ENCODE results near the gene SORCS1.

The SORCS1 gene

DNA sequence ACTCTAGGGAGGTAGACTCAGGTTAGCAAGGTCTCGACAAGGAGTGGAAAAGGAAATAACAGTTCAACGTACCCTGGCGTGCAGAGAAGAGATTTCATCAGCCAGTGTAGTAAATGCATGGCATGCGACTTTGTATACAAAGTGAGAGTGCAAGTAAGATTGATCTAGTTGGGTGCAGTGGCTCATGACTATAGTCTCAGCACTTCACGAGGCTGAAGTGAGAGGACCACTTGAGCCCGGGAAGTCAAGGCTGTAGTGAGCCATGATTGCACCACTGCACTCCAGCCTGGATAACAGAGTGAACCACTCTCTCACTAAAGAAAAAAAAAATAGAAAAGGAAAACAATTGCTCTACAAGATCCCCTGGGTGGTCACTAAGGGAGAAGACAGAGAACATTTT lies 528.6 kb downstream of the SORCS1 start:
- TF ChIP-seq, protein P1, sequence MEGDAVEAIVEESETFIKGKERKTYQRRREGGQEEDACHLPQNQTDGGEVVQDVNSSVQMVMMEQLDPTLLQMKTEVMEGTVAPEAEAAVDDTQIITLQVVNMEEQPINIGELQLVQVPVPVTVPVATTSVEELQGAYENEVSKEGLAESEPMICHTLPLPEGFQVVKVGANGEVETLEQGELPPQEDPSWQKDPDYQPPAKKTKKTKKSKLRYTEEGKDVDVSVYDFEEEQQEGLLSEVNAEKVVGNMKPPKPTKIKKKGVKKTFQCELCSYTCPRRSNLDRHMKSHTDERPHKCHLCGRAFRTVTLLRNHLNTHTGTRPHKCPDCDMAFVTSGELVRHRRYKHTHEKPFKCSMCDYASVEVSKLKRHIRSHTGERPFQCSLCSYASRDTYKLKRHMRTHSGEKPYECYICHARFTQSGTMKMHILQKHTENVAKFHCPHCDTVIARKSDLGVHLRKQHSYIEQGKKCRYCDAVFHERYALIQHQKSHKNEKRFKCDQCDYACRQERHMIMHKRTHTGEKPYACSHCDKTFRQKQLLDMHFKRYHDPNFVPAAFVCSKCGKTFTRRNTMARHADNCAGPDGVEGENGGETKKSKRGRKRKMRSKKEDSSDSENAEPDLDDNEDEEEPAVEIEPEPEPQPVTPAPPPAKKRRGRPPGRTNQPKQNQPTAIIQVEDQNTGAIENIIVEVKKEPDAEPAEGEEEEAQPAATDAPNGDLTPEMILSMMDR (IDR thresholded peaks at IDR 0.05) = no peak
- H3K27me3 Mint-ChIP-seq (ENCODE audit: low read depth, poor library complexity) = peaks cover 3% of the 10 kb centered on the region
- no peaks in the 10 kb centered on the region for H3K4me1 Mint-ChIP-seq
- peaks cover 3% of the 10 kb centered on the region for H3K9me3 Mint-ChIP-seq
- H3K27ac Mint-ChIP-seq = no peak overlapping the region
- no peak overlapping the region for H3K4me3 Mint-ChIP-seq
- no peak for DNase-seq
- H3K36me3 Mint-ChIP-seq (ENCODE audit: low read depth) = no peaks in the 10 kb centered on the region

DNA sequence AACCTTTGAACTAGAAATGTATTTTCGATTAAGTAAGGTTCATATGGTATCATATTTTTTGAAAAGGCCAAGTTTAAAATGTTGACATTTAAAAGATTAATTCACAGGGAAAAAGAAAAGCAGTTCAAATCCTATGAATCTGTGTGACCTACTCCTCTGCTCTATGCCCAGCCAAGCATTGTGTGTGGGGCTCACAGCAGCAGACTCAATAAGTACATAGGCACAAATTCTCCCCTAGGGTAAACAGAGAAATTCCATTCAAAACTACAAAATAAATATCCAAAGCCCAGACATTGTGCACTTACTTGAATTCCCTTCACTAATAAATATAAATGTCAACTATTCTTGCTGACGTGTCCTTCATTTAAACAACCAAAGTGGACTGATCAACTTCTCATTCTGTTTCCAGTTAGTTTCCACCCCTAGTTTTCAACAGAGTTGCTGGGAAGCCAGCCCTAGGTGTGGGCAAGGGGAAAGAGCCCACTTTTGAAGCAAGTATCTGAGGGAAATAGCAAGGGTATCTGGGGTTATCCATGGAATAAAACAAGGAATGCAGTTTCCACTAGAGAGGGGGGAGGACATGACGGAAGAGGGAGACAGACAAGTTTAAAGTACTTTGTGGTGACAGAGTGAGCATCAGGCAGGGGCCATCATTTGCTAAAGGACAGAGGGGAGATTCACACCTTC lies 533.3 kb downstream of the SORCS1 start:
- H3K4me3 Mint-ChIP-seq = no peak overlapping the region
- H3K9me3 Mint-ChIP-seq = peaks cover 3% of the 10 kb centered on the region
- no peak overlapping the region for H3K27ac Mint-ChIP-seq
- no peak for DNase-seq
- no peaks in the 10 kb centered on the region for H3K4me1 Mint-ChIP-seq
- TF ChIP-seq, protein P1 (IDR thresholded peaks at IDR 0.05) = no peak
- peaks cover 8% of the 10 kb centered on the region for H3K27me3 Mint-ChIP-seq (ENCODE audit: low read depth, poor library complexity)
- no peaks in the 10 kb centered on the region for H3K36me3 Mint-ChIP-seq (ENCODE audit: low read depth)

DNA sequence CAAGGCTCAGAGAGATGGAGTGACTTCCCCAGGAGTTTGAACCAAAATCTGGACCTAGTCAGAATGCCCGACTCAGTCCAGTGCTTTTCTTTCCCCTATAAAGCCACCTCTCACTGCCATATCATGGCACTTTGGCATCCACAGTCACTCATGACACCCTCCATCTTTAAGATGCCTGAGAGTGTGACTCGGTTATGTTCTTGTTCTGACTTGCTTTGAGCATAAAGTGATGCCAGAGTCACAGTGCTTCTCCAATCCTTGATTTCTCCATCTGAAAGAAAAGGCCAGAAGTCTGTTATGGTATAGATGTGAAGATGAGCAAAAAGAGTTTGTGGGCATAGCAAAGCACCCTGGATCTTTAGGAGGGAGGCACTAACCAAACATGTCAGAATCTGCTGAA lies 538.1 kb downstream of the SORCS1 start:
- H3K27ac Mint-ChIP-seq = no peak overlapping the region
- H3K9me3 Mint-ChIP-seq = no peaks in the 10 kb centered on the region
- no peak for DNase-seq
- H3K27me3 Mint-ChIP-seq (ENCODE audit: low read depth, poor library complexity) = peaks cover 10% of the 10 kb centered on the region
- peaks cover 12% of the 10 kb centered on the region for H3K4me1 Mint-ChIP-seq
- no peak overlapping the region for H3K4me3 Mint-ChIP-seq
- TF ChIP-seq, protein P1 (IDR thresholded peaks at IDR 0.05) = no peak
- H3K36me3 Mint-ChIP-seq (ENCODE audit: low read depth) = no peaks in the 10 kb centered on the region

DNA sequence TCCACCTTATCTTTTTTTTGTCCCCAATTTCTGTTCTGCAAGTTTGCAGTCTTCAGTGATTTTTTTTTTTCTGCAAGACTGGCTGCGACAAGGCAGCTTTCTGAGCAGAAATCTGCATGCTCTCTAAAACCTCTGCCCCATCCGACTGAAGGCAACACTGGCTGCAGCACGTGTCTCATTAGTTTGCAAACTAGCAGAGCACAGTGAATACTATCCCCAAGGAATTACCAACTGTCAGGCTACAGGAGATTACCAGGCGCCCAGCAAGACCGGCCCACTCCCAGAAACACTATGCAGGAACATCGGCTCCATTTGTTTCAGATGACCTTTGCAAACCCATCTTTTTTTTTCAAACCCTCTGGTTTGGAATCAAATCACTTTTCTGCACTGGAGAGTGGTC lies 538.8 kb downstream of the SORCS1 start:
- Mint-ChIP-seq H3K9me3 (no peaks in the 10 kb centered on the region), H3K4me3 (no peak overlapping the region), H3K27ac (no peak overlapping the region), H3K4me1 (peaks cover 12% of the 10 kb centered on the region), H3K36me3 (ENCODE audit: low read depth) (no peaks in the 10 kb centered on the region), H3K27me3 (ENCODE audit: low read depth, poor library complexity) (peaks cover 10% of the 10 kb centered on the region)
- DNase-seq = no peak
- TF ChIP-seq, protein P1 (IDR thresholded peaks at IDR 0.05) = no peak

DNA sequence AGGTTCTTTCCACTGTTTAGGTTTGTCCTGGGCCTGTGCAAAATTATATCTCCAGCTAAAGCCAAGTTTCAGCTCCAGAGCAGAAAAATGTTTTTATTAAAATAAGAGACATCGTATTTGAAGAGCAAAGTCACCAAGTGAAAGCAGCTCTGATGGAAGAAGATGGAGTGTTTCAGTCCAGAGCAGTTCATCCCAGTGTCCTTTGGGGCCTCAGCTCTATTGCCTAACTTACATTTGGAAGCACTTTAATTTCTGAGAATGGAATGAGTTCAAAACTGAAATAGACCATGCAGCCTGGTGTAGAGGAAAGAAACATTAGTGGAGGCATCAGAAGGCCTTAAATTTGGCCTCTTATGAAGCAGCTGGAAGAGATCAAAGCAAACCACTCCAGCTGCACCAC lies 545.2 kb downstream of the SORCS1 start:
- no peak overlapping the region for H3K27ac Mint-ChIP-seq
- no peaks in the 10 kb centered on the region for H3K4me1 Mint-ChIP-seq
- peaks cover 9% of the 10 kb centered on the region for H3K27me3 Mint-ChIP-seq (ENCODE audit: low read depth, poor library complexity)
- no peaks in the 10 kb centered on the region for H3K36me3 Mint-ChIP-seq (ENCODE audit: low read depth)
- TF ChIP-seq, protein P1 (IDR thresholded peaks at IDR 0.05) = no peak
- no peak overlapping the region for H3K4me3 Mint-ChIP-seq
- H3K9me3 Mint-ChIP-seq = no peaks in the 10 kb centered on the region
- no peak for DNase-seq

DNA sequence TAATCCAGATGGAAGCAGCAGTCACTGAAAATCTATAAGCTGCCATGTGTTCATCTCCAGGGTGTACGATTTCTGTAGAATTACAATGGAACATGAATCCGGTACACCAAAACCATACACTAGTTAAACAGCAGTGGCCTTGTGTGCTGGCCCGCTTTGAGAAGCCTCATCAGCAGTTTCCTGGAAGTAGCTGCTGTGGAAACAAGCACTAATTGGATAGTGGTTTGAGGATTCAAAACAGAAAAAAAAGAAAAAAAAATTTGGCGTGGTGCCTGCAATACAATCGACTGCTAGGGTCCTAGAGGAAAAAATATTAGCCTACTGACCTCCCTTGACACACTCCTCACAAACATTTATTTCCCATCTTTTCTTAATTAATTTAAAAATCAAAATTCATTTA lies 545.9 kb downstream of the SORCS1 start:
- Mint-ChIP-seq H3K27ac (no peak overlapping the region), H3K4me1 (no peaks in the 10 kb centered on the region), H3K27me3 (ENCODE audit: low read depth, poor library complexity) (peaks cover 9% of the 10 kb centered on the region), H3K36me3 (ENCODE audit: low read depth) (no peaks in the 10 kb centered on the region), H3K9me3 (no peaks in the 10 kb centered on the region), H3K4me3 (no peak overlapping the region)
- TF ChIP-seq, protein P1 (IDR thresholded peaks at IDR 0.05) = no peak
- no peak for DNase-seq
